CD14-positive monocyte (primary cell): Measurements from ENCODE around the gene KAT6B. TPM values are rescaled to one million over a fixed set of nuclear protein-coding genes. Genes with fewer than 3 reads are reported as not detected.

Source experiments
- DNase-seq, 3 donors: peaks; one replicate each; pipeline ENCODE4 v3.0.0-alpha.2; 2011 to 2022
- H2AFZ ChIP-seq: 2 replicates; pipeline ENCODE4 v1.6.0; 2012; ENCODE audit warnings: mild to moderate bottlenecking, low read depth, low read length, inconsistent platforms; ENCODE audit not compliant: insufficient read depth, poor library complexity, severe bottlenecking
- H3K27ac ChIP-seq, 2 donors: 1 replicate in 1 of 2; 2 replicates in 1 of 2; pipeline ENCODE4 v1.5.1; 2012 to 2013; ENCODE audit warnings: low read length in 2 of 2, control low read depth in 1 of 2, inconsistent platforms in 1 of 2, low read depth in 1 of 2, mild to moderate bottlenecking in 1 of 2
- H3K27me3 ChIP-seq, 2 donors: one replicate each; pipeline versions ENCODE4 v1.6.0 to v1.6.1; 2011 to 2013; ENCODE audit warnings: low read length in 2 of 2; ENCODE audit not compliant: control insufficient read depth in 2 of 2, insufficient read depth in 2 of 2
- H3K36me3 ChIP-seq, 2 donors: replicated peaks in 1 of 2; 1 replicate in 1 of 2; 2 replicates in 1 of 2; pipeline versions ENCODE4 v1.5.1 to v1.6.1; 2012 to 2013; ENCODE audit warnings: low read length in 2 of 2, control low read depth in 1 of 2, inconsistent platforms in 1 of 2, mild to moderate bottlenecking in 1 of 2; ENCODE audit not compliant: insufficient read depth in 2 of 2, control insufficient read depth in 1 of 2
- H3K4me1 ChIP-seq, 2 donors: 1 replicate in 1 of 2; 2 replicates in 1 of 2; pipeline versions ENCODE4 v1.5.1 to v1.6.1; 2012 to 2013; ENCODE audit warnings: low read length in 2 of 2, control low read depth in 1 of 2, inconsistent platforms in 1 of 2, mild to moderate bottlenecking in 1 of 2, moderate library complexity in 1 of 2; ENCODE audit not compliant: insufficient read depth in 2 of 2, control insufficient read depth in 1 of 2
- H3K4me2 ChIP-seq: replicated peaks from 2 replicates; pipeline ENCODE3; 2012; ENCODE audit warnings: low read length, moderate library complexity, mild to moderate bottlenecking; ENCODE audit not compliant: poor library complexity, severe bottlenecking; ENCODE audit errors: extremely low read depth
- H3K4me3 ChIP-seq, 3 experiments: fragments of 200-600 bp in 1 of 3; sonication (generic) in 1 of 3; replicated peaks in 1 of 3; 1 replicate in 2 of 3; 2 replicates in 1 of 3; pipeline ENCODE4 v1.5.1; 2011 to 2013; ENCODE audit warnings: low read length in 3 of 3, mild to moderate bottlenecking in 3 of 3, control low read depth in 2 of 3, low read depth in 2 of 3, inconsistent platforms in 1 of 3, moderate library complexity in 1 of 3
- H3K79me2 ChIP-seq: 2 replicates; pipeline ENCODE4 v1.6.0; 2012; ENCODE audit warnings: mild to moderate bottlenecking, control low read depth, inconsistent platforms, low read length, moderate library complexity; ENCODE audit not compliant: insufficient read depth
- H3K9ac ChIP-seq: 2 replicates; pipeline ENCODE4 v1.6.0; 2017; ENCODE audit warnings: low read length, mild to moderate bottlenecking; ENCODE audit not compliant: insufficient read depth, poor library complexity, severe bottlenecking
- H3K9me3 ChIP-seq, 2 donors: replicated peaks in 1 of 2; 1 replicate in 1 of 2; 2 replicates in 1 of 2; pipeline versions ENCODE4 v1.5.1 to v1.6.1; 2012 to 2013; ENCODE audit warnings: low read length in 2 of 2, control low read depth in 1 of 2; ENCODE audit not compliant: control insufficient read depth in 1 of 2, insufficient read depth in 1 of 2
- H4K20me1 ChIP-seq: 2 replicates; pipeline ENCODE4 v1.6.0; 2012; ENCODE audit warnings: mild to moderate bottlenecking, low read length, control low read depth, moderate library complexity; ENCODE audit not compliant: insufficient read depth
- H3K27ac Mint-ChIP-seq, 7 donors: one replicate each; pipeline ENCODE4 v1.8.0; 2020; ENCODE audit warnings: mild to moderate bottlenecking in 7 of 7, mixed read lengths in 7 of 7, moderate library complexity in 6 of 7, inconsistent platforms in 2 of 7
- H3K27me3 Mint-ChIP-seq, 3 donors: one replicate each; pipeline ENCODE4 v1.8.0; 2021 to 2022; ENCODE audit warnings: low read depth in 3 of 3, mild to moderate bottlenecking in 3 of 3, mixed read lengths in 3 of 3, moderate library complexity in 3 of 3, inconsistent platforms in 1 of 3
- H3K36me3 Mint-ChIP-seq, 2 donors: one replicate each; pipeline ENCODE4 v1.8.0; 2020; ENCODE audit warnings: mixed read lengths in 2 of 2, inconsistent platforms in 1 of 2, mild to moderate bottlenecking in 1 of 2
- H3K4me1 Mint-ChIP-seq: one replicate; pipeline ENCODE4 v1.8.0; 2020; ENCODE audit warnings: mild to moderate bottlenecking, mixed read lengths
- H3K4me3 Mint-ChIP-seq, 2 donors: one replicate each; pipeline ENCODE4 v1.8.0; 2020; ENCODE audit warnings: mild to moderate bottlenecking in 2 of 2, mixed read lengths in 2 of 2, moderate library complexity in 1 of 2
- H3K9me3 Mint-ChIP-seq, 7 donors: one replicate each; pipeline ENCODE4 v1.8.0; 2020 to 2022; ENCODE audit warnings: mixed read lengths in 7 of 7, mild to moderate bottlenecking in 6 of 7, moderate library complexity in 6 of 7, inconsistent platforms in 2 of 7
- WGBS: methylation state at CpG from one replicate; pipeline ENCODE4 v1.1.5; 2013; ENCODE audit warnings: missing lambda C conversion rate; ENCODE audit not compliant: insufficient coverage; 5-methylcytosine and 5-hydroxymethylcytosine counted together
- intact Hi-C, 2 donors: fragments of 100-400 bp; cut with micrococcal nuclease; formaldehyde crosslinking; loops; one replicate each; pipeline versions ENCODE4 v1.15.0 to v1.15.1; 2023
- polyA plus RNA-seq, 3 donors: library from polyadenylated mRNA; depleted of rRNA in 1 of 3; unstranded in 2 of 3; stranded (reverse) in 1 of 3; fragments of 300-500 nt in 2 of 3; fragments of >200 nt in 1 of 3; fragmentation: Illumina TruSeq in 2 of 3; gene quantifications; 1 replicate in 2 of 3; 2 replicates in 1 of 3; pipeline ENCODE4 v1.2.3, GENCODE V29; 2012 to 2021
- TF ChIP-seq, protein P1 (sequence below): fragments of 200-600 bp; IDR thresholded peaks from one replicate; pipeline ENCODE4 v1.8.0; 2022; ENCODE audit warnings: antibody characterized with exemption, mild to moderate bottlenecking

The KAT6B gene
- polyA plus RNA-seq, 3 donors, result 3.3 to 6.4 (median 6.2) TPM

DNA sequence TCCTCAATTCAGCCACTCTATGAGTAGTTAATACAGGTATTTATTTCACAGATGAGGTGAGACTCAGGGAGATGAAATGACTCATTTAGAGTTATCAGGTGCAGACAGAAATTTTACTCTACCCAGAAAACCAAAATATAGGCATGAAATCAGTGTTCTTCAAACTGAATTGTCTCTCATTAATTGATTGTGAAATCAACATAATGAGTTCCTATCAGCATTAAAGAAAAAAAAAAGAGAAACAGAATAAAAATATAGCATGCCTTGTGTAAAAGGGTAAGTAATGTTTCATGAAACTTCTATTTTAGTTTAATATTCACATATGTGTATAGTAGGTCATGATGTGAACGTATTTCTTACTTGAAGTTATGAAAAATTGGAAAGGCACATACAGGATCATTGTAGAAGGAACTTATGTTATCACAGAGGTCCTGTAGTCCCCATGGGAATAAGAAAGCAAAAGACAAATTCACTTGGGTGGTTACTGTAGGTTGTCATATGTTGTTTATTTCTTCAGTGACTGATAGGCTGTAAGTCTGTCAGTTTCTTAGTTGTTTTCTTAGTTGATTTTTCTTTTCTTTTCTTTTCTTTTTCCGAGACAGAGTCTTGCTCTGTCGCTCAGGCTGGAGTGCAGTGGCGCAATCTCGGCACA lies 47.5 kb downstream of the KAT6B start:
- no peak overlapping the region for H3K4me3 Mint-ChIP-seq
- intact Hi-C loops, result no loop called here
- H3K4me1 Mint-ChIP-seq, result peaks cover 13% of the 10 kb centered on the region
- no peak overlapping the region for H3K4me2 ChIP-seq
- no peaks in the 10 kb centered on the region for H3K9me3 Mint-ChIP-seq
- peak overlapping the region in 1 of 7 donors; percentile 6 for H3K27ac Mint-ChIP-seq
- no peak overlapping the region for H3K4me3 ChIP-seq
- no peak for DNase-seq
- no peaks in the 10 kb centered on the region for H3K9me3 ChIP-seq
- peaks cover 39% of the 10 kb centered on the region for H3K79me2 ChIP-seq
- H3K36me3 Mint-ChIP-seq, result peaks cover 0 to 5% of the 10 kb centered on the region in 2 donors
- no peaks in the 10 kb centered on the region for H3K4me1 ChIP-seq
- H3K27me3 Mint-ChIP-seq, result no peaks in the 10 kb centered on the region
- 90% methylated on average over 2 of the region's 5 CpGs for WGBS
- no peak overlapping the region for H3K27ac ChIP-seq
- H3K9ac ChIP-seq, result no peak overlapping the region
- no peak overlapping the region for H2AFZ ChIP-seq
- no peaks in the 10 kb centered on the region for H3K36me3 ChIP-seq
- H4K20me1 ChIP-seq, result peaks cover 22% of the 10 kb centered on the region
- H3K27me3 ChIP-seq, result no peaks in the 10 kb centered on the region
- TF ChIP-seq, protein P1, sequence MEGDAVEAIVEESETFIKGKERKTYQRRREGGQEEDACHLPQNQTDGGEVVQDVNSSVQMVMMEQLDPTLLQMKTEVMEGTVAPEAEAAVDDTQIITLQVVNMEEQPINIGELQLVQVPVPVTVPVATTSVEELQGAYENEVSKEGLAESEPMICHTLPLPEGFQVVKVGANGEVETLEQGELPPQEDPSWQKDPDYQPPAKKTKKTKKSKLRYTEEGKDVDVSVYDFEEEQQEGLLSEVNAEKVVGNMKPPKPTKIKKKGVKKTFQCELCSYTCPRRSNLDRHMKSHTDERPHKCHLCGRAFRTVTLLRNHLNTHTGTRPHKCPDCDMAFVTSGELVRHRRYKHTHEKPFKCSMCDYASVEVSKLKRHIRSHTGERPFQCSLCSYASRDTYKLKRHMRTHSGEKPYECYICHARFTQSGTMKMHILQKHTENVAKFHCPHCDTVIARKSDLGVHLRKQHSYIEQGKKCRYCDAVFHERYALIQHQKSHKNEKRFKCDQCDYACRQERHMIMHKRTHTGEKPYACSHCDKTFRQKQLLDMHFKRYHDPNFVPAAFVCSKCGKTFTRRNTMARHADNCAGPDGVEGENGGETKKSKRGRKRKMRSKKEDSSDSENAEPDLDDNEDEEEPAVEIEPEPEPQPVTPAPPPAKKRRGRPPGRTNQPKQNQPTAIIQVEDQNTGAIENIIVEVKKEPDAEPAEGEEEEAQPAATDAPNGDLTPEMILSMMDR, result no peak

DNA sequence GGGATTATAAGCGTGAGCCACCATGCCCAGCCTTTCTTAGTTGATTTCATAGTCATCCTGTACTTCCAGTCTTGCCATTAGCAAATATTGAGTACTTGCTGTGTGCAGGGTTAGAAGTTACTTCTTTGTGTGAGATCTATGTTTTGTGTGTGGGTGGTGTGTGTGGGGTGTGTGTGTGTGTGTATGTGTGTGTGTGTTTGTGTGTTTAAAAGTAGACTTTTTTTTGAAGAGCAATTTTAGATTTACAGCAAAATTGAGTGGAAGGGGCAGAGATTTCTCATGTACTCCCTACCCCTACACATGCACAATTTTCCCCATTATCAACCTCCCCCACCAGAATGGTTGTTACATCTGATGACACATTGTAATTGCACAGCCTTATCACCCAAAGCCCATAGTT lies 48.2 kb downstream of the KAT6B start:
- Histone ChIP-seq H3K9ac (no peak overlapping the region), H3K36me3 (no peaks in the 10 kb centered on the region), H3K27ac (no peak overlapping the region), H3K27me3 (no peaks in the 10 kb centered on the region), H3K4me2 (no peak overlapping the region), H3K79me2 (peaks cover 43% of the 10 kb centered on the region), H3K4me1 (no peaks in the 10 kb centered on the region), H4K20me1 (peaks cover 22% of the 10 kb centered on the region), H2AFZ (no peak overlapping the region), H3K4me3 (no peak overlapping the region), H3K9me3 (no peaks in the 10 kb centered on the region)
- H3K27me3 Mint-ChIP-seq, result no peaks in the 10 kb centered on the region
- no CpG with 5 or more reads among the region's 1 CpG for WGBS
- H3K36me3 Mint-ChIP-seq, result peaks cover 0 to 5% of the 10 kb centered on the region in 2 donors
- intact Hi-C loops, result no loop called here
- no peak for DNase-seq
- no peak overlapping the region for H3K27ac Mint-ChIP-seq
- no peak overlapping the region for H3K4me3 Mint-ChIP-seq
- TF ChIP-seq, protein P1, result no peak
- H3K4me1 Mint-ChIP-seq, result peaks cover 13% of the 10 kb centered on the region
- H3K9me3 Mint-ChIP-seq, result no peaks in the 10 kb centered on the region
